Peyer's patch (tissue), 4 donors: Measurements from ENCODE around the gene FDXR.

Source experiments
- POLR2A ChIP-seq, 2 donors: fragments of 450-650 bp; IDR thresholded peaks; one replicate each; pipeline ENCODE4 v1.5.1; 2017; ENCODE audit warnings: antibody characterized with exemption in 2 of 2, mild to moderate bottlenecking in 2 of 2, moderate library complexity in 2 of 2
- TF ChIP-seq, protein P1 (sequence below), 6 experiments: fragments of 450-650 bp in 4 of 6; fragments of 200-600 bp in 2 of 6; sonication (generic) in 1 of 6; IDR thresholded peaks; one replicate each; pipeline ENCODE4 v1.5.1; 2017 to 2019; ENCODE audit warnings: antibody characterized with exemption in 6 of 6, mild to moderate bottlenecking in 3 of 6, moderate library complexity in 1 of 6

DNA sequence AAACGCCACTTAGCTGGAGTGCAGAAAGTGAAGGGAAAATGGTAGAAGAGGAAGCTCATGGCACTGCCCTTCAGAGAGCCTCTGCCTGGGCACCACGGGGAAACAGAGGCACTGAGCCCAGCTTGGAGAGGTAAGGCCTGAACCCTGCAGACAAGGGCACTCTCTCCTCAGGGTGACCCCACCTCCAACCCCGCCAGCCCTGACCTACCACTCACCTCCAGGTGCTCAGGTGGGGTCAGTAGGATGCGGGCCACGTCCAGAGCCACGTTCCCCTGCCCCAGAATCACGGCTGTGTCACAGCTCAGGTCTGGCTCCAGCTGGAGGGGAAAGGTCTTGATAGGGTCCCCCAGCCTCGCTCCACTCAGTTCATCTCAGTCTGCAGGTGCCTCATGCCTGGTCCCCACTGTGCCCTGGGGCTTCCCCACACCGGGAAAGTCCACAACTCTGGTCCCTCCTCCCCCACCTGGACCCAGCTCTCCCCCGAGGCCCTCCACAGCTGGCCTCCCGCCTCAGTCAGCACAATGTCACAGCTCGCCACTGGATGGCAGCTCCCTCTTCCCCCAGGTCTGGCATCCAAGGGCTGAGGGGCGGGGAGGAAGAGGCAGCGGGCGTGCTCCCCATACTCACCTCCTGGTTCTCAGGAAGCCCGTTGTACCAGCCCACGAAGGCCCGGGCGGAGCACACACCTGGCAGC, 7.1 kb downstream of the FDXR start:
- TF ChIP-seq POLR2A (IDR thresholded peaks at IDR 0.05): no peak
- TF ChIP-seq, protein P1, sequence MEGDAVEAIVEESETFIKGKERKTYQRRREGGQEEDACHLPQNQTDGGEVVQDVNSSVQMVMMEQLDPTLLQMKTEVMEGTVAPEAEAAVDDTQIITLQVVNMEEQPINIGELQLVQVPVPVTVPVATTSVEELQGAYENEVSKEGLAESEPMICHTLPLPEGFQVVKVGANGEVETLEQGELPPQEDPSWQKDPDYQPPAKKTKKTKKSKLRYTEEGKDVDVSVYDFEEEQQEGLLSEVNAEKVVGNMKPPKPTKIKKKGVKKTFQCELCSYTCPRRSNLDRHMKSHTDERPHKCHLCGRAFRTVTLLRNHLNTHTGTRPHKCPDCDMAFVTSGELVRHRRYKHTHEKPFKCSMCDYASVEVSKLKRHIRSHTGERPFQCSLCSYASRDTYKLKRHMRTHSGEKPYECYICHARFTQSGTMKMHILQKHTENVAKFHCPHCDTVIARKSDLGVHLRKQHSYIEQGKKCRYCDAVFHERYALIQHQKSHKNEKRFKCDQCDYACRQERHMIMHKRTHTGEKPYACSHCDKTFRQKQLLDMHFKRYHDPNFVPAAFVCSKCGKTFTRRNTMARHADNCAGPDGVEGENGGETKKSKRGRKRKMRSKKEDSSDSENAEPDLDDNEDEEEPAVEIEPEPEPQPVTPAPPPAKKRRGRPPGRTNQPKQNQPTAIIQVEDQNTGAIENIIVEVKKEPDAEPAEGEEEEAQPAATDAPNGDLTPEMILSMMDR (IDR thresholded peaks at IDR 0.05): no peak
